Measurements from ENCODE around the gene SMAD6. TPM values are rescaled to one million over a fixed set of nuclear protein-coding genes. Genes with fewer than 3 reads are reported as not detected.

SMAD6 gene
- total RNA-seq, 2 donors from 2014 or later, result 0.19 TPM; not detected in 1

DNA sequence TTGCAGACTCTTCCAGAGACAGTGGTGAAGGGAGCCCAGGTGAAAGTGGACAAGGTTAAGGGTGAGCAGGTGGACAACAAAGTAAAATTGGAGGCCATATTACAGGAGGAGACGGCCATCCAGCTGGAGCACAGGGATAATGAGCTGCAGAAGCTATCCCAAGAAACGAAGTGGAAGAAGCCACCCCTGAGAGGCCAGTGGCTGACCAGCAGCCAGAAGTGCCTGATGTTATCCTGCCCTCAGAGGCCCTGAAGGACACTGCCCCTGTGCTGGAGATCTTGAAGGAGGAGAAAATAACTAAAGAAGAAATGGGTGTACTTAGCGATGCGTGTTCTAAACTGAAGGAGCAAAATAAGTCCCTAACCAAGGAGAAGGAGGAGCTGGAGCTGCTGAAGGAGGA is 107.6 kb downstream of the SMAD6 start:
- Mint-ChIP-seq H3K36me3 (ENCODE audit: low read depth) (no peaks in the 10 kb centered on the region), H3K27me3 (peaks cover 11% of the 10 kb centered on the region), H3K4me1 (no peaks in the 10 kb centered on the region), H3K9me3 (no peaks in the 10 kb centered on the region), H3K27ac (no peak overlapping the region), H3K4me3 (no peak overlapping the region)
- ATAC-seq (replicated peaks), result no peak

DNA sequence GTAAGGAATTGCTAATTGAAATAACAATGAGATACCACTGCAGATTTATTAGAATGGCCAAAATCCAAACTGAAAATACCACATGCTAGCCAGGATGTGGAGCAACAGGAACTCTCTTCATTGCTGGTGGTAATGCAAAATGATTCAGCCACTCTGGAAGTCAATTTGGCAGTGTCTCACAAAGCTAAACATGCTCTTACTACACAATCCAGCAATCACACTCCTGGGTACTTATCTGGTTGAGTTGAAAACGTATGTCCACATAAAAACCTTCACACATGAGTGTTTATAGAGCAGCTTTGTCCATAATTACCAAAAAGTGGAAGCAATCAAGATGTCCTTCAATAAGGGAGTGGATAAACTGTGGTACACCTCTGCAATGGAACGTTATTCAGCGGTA is 113.3 kb downstream of the SMAD6 start:
- no peaks in the 10 kb centered on the region for H3K36me3 Mint-ChIP-seq (ENCODE audit: low read depth)
- no peak overlapping the region for H3K4me3 Mint-ChIP-seq
- no peaks in the 10 kb centered on the region for H3K4me1 Mint-ChIP-seq
- H3K9me3 Mint-ChIP-seq, result no peaks in the 10 kb centered on the region
- peaks cover 9% of the 10 kb centered on the region for H3K27me3 Mint-ChIP-seq
- ATAC-seq (replicated peaks), result no peak
- H3K27ac Mint-ChIP-seq, result no peak overlapping the region

DNA sequence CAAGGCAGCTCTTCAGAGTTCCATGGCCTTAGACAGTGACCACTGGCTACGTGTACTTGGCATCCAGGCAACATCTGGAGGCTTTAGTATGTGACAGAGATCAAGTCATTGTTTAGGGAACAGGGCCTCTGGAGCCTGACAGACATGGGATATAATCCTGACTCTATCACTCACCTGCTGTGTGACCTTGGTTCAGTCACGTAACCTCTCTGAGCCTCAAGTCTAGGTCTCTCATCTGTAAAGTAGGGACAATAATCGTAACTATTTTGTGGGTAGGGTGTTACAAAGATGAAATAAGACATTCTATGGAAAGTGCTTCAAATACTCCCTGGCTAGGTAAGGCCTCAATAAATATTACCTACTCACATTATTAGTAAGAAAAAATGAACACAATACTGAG is 114.2 kb downstream of the SMAD6 start:
- H3K36me3 Mint-ChIP-seq (ENCODE audit: low read depth), result no peaks in the 10 kb centered on the region
- no peak overlapping the region for H3K4me3 Mint-ChIP-seq
- no peaks in the 10 kb centered on the region for H3K4me1 Mint-ChIP-seq
- no peak overlapping the region for H3K27ac Mint-ChIP-seq
- no peak for ATAC-seq (replicated peaks)
- H3K9me3 Mint-ChIP-seq, result no peaks in the 10 kb centered on the region
- peaks cover 9% of the 10 kb centered on the region for H3K27me3 Mint-ChIP-seq

DNA sequence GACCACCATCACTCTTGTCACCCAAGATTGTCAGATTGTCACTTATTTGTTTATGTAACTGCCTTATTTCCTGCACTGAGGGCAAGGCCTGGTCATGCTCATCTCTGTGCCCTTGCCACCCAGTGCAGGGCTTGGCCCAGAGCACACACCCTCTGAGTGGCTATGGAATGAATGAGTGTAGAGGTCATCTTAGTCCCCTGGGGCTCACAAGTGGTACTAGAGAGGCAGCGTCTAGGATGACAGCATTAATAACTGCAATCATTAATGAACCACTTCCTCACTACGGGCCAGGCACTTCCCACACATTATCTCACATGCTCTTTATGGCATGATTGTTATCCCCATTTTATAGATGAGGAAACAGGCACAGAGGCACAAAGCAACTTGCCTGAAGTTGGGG is 117.0 kb downstream of the SMAD6 start:
- Mint-ChIP-seq H3K9me3 (no peaks in the 10 kb centered on the region), H3K27ac (no peak overlapping the region), H3K4me1 (no peaks in the 10 kb centered on the region), H3K36me3 (ENCODE audit: low read depth) (no peaks in the 10 kb centered on the region), H3K27me3 (peaks cover 9% of the 10 kb centered on the region), H3K4me3 (no peak overlapping the region)
- no peak for ATAC-seq (replicated peaks)

DNA sequence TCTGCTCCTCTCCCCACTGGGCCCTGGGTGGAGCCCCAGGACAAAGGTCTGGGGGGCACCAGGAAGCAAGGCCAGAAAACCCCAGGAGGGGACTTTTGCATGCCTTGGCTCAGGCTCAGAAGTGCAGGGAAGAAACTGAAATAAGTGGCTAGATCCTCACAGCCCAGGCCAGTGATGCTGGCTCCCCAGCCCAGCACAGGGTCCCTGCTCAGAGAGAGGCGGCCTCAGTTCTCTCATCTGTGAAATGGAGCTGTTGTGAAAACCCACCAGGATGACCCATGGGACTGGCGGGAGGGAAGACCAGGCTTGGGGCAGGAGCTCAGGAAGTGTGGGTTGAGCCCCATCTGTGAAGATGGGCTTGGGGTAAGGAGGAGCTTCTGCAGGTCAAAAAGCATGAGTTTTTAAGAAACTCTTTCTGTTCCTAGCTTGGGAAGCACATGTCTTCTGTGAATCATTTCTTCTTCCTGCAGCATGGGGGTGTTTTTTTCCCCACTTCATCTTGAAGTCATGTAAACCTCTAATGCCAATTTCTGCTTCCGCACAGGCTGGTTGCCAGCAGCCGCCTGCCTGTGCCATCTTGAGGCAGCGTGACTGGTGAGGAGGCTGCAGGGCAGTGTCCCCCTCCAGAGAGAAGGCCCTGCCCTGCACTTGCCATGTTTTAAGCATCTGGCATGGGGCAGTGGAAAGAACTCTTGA is 118.6 kb downstream of the SMAD6 start:
- ATAC-seq (replicated peaks), result no peak
- no peaks in the 10 kb centered on the region for H3K36me3 Mint-ChIP-seq (ENCODE audit: low read depth)
- no peaks in the 10 kb centered on the region for H3K4me1 Mint-ChIP-seq
- no peak overlapping the region for H3K4me3 Mint-ChIP-seq
- no peak overlapping the region for H3K27ac Mint-ChIP-seq
- no peaks in the 10 kb centered on the region for H3K9me3 Mint-ChIP-seq
- peaks cover 3% of the 10 kb centered on the region for H3K27me3 Mint-ChIP-seq

DNA sequence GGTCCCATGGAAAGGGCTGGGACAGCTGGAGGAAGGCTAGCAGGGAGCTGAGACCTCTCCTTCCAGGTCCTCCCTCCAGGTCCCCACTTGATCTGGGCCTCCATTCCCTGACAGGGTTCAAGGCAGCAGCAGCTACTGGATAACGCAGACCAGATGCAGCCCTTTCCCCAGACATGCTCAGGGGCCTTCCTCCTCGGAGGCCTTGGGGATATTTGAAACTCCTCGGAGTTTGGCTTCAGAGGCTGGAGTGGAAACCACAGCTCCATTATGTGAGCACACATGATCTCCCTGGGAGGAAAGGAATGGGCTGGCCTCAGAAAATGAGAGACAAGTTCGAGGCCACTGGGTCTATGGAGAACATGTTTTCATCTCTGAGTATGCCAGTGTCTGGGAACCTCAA is 119.3 kb downstream of the SMAD6 start:
- no peak overlapping the region for H3K4me3 Mint-ChIP-seq
- no peak for ATAC-seq (replicated peaks)
- H3K4me1 Mint-ChIP-seq, result no peaks in the 10 kb centered on the region
- no peaks in the 10 kb centered on the region for H3K36me3 Mint-ChIP-seq (ENCODE audit: low read depth)
- H3K9me3 Mint-ChIP-seq, result no peaks in the 10 kb centered on the region
- no peak overlapping the region for H3K27ac Mint-ChIP-seq
- H3K27me3 Mint-ChIP-seq, result peaks cover 3% of the 10 kb centered on the region

DNA sequence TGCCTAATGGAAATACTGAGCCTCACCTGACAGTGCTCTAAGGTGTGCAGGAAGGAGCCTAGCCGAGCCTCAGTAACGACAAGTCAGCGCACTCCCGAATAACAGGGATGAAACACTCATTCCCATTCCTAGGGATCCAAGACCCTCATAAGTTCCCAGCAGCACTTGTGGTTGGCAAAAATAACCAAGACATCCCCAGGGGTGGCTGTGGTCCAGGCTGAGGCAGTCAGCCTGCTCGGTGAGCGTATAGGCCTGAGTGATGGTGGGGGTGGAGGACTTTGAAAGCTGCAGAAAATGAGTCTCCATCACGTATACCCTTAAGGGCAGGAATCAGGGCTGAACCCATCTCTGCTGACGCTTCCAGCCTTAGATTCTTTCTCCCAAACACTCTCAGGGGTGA is 120.1 kb downstream of the SMAD6 start:
- H3K27me3 Mint-ChIP-seq, result peaks cover 3% of the 10 kb centered on the region
- ATAC-seq (replicated peaks), result no peak
- H3K4me3 Mint-ChIP-seq, result no peak overlapping the region
- H3K9me3 Mint-ChIP-seq, result no peaks in the 10 kb centered on the region
- H3K36me3 Mint-ChIP-seq (ENCODE audit: low read depth), result no peaks in the 10 kb centered on the region
- no peak overlapping the region for H3K27ac Mint-ChIP-seq
- no peaks in the 10 kb centered on the region for H3K4me1 Mint-ChIP-seq

DNA sequence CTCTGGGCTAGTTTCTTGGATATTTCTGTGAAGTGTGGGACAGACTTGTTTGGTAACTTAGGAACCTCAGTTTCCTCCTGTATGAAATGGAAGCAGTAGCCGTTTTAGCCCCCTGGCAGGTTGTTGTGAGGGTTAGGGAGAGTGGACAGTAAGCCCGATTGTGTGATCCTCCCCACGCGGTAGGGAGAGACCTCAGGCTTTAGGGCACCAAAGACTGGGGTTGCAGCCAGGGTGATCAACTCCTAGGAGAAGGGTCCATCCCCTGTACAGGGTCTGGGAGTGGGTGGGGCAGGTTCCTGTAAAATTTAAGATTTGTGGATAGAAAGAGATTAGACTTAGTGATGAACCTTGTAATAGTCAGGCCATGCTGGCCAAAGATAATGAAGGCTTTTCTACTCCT is 120.5 kb downstream of the SMAD6 start:
- H3K4me1 Mint-ChIP-seq, result no peaks in the 10 kb centered on the region
- no peak overlapping the region for H3K4me3 Mint-ChIP-seq
- H3K9me3 Mint-ChIP-seq, result no peaks in the 10 kb centered on the region
- no peak overlapping the region for H3K27ac Mint-ChIP-seq
- peaks cover 3% of the 10 kb centered on the region for H3K27me3 Mint-ChIP-seq
- no peak for ATAC-seq (replicated peaks)
- H3K36me3 Mint-ChIP-seq (ENCODE audit: low read depth), result no peaks in the 10 kb centered on the region

DNA sequence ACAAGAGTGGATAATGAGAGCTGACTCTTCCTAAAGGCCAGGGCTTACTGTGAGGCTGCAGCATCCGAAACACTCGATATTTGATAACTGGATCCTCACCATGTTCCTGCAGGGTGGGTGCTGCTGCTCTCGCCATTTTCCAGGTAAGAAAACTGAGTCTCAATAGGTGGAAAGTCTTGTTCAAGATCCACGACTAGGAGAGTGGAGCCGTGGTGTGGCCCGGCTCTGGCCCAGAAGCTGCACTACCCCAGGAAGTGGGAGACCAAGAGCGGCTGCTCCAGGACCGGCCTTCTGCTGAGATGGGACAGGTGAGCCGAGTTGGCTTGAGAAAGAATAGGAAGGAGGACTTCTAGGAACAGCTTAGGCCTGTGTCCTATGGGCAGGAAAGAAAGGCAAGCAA is 121.6 kb downstream of the SMAD6 start:
- no peak for ATAC-seq (replicated peaks)
- Mint-ChIP-seq H3K27ac (no peak overlapping the region), H3K36me3 (ENCODE audit: low read depth) (no peaks in the 10 kb centered on the region), H3K4me1 (no peaks in the 10 kb centered on the region), H3K27me3 (peaks cover 3% of the 10 kb centered on the region), H3K4me3 (no peak overlapping the region), H3K9me3 (no peaks in the 10 kb centered on the region)

DNA sequence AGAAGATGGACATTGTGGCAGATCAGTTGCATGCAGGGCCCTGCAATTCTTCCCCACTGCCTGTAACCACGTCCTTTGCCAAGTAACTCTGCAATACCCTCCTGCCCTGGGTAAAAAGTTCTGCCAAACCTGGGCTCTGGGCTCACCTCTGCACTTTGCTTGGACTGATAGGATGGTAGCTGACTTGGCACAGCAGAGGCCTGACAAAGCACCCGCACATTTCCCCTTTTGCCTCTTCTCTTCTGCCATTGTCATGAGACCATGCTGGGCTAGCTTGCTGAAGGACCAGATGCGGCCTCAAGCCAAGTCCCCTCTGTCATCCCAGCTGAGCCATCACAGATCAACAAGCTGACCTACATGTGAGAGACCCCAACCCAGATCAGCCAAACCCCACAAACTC is 122.4 kb downstream of the SMAD6 start:
- Mint-ChIP-seq H3K4me1 (no peaks in the 10 kb centered on the region), H3K27me3 (peaks cover 3% of the 10 kb centered on the region), H3K27ac (no peak overlapping the region), H3K4me3 (no peak overlapping the region), H3K36me3 (ENCODE audit: low read depth) (no peaks in the 10 kb centered on the region), H3K9me3 (no peaks in the 10 kb centered on the region)
- ATAC-seq (replicated peaks), result no peak

DNA sequence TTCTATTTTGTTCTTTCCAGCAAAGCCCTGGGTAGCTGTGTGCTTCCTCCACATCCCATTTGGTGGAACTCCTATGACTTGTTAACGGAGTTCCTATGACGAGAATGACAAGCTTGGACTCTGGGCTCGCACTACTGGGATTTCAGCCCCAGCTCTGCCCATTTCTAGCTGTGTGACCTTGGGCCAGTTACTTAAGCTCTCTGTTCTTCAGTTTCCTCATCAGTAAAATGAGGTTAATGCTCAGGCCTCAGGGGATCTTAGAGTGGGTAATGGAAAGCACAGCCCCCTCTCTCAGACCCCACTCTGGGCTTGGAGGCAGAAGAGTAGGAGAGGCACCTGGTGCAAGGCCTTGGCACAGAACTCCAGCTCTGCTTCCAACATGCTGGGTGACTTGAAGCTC is 123.1 kb downstream of the SMAD6 start:
- Mint-ChIP-seq H3K36me3 (ENCODE audit: low read depth) (no peaks in the 10 kb centered on the region), H3K4me1 (no peaks in the 10 kb centered on the region), H3K27ac (no peak overlapping the region), H3K4me3 (no peak overlapping the region), H3K27me3 (peaks cover 1% of the 10 kb centered on the region), H3K9me3 (no peaks in the 10 kb centered on the region)
- ATAC-seq (replicated peaks), result no peak

DNA sequence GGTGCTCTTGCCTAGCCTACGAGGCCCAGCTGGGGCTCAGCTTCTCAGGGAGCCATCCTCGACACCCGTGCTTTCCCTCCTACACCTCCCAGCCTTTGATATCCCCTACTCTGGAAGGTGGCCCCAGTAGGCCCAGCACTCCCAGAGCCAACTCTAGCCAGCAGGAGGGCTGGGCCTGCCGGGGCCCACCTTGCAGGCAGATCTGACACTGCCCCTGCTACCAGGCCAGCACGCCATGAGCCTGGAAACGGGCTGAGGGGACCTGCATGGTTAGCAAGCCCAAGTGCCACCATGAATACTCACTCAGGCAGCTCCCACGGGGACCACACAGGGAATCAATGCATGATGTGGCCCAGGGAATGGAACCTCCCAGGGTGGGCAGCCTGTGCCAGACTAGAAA is 123.7 kb downstream of the SMAD6 start:
- Mint-ChIP-seq H3K27me3 (no peaks in the 10 kb centered on the region), H3K4me3 (no peak overlapping the region), H3K36me3 (ENCODE audit: low read depth) (no peaks in the 10 kb centered on the region), H3K27ac (no peak overlapping the region), H3K9me3 (no peaks in the 10 kb centered on the region), H3K4me1 (no peaks in the 10 kb centered on the region)
- no peak for ATAC-seq (replicated peaks)

DNA sequence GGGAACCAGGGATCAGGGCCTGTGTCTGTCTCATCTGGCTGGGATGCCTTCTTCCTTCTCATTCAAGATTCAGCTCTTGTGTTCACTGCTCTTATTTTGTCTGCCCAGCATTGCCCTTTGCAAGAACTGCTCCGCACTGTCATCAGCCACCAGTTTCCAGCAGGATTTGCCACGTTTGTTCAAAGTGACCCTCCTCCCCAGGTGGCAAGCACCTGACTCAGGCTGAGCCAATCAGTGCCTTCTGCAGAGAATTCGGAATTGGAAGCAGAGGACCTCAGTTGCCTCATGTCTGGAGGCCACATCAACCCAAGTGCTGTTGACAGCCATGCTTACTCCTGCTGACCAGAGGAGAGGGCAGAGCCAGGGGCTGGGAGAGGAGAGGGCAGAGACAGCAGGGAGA is 124.5 kb downstream of the SMAD6 start:
- Mint-ChIP-seq H3K27me3 (peaks cover 7% of the 10 kb centered on the region), H3K27ac (no peak overlapping the region), H3K9me3 (no peaks in the 10 kb centered on the region), H3K36me3 (ENCODE audit: low read depth) (no peaks in the 10 kb centered on the region), H3K4me3 (no peak overlapping the region), H3K4me1 (no peaks in the 10 kb centered on the region)
- ATAC-seq (replicated peaks), result no peak

DNA sequence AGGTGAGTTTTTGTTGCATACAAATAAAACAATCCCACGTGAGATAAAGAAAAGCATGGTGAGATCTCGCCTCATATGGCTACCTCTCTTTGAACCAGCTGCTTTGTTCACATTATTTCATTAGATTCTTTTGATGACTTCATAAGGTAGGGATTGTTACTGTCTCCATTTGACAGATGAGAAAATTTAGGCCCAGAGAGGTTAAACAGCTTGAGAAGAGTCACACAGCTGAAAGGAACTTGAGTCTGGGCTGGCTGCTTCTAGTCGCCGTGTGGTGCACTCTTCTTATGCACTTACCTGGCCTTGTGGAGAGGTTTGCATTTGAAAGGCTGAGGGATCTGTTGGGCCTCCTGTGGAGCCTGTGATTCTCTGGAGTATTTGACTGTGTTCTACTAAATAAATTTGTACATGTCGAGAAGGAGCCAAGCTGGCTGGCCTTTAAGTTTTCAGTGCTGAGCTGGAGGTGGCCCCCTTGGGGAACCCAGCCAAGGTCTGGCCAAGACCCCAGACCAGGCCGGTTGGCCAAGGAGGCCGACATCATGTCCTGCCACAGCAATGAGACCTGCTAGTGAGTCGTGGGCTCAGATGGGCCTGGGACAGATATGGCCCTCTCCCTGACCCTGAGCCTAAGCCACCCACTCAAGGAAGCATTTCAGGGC is 125.1 kb downstream of the SMAD6 start:
- H3K36me3 Mint-ChIP-seq (ENCODE audit: low read depth), result no peaks in the 10 kb centered on the region
- no peaks in the 10 kb centered on the region for H3K9me3 Mint-ChIP-seq
- no peak overlapping the region for H3K27ac Mint-ChIP-seq
- H3K27me3 Mint-ChIP-seq, result peaks cover 7% of the 10 kb centered on the region
- H3K4me1 Mint-ChIP-seq, result no peaks in the 10 kb centered on the region
- ATAC-seq (replicated peaks), result no peak
- no peak overlapping the region for H3K4me3 Mint-ChIP-seq

DNA sequence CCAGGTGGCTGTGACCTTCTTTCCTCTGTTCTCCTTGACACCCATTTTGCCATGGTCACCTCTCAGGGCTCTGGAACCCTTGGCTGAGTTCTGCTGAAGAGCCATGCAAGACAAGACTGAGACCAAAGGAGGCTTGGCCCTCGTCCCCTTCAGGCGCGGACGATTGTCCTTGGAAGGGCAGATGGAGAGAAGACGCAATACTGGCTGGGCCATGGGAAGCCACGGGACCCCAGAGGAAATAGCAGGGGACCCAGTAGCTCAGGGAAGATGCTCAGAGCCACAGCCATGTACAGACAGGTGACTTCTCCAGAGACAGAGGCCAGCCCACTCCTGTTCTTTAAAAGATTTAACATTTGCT is 125.6 kb downstream of the SMAD6 start:
- H3K36me3 Mint-ChIP-seq (ENCODE audit: low read depth), result no peaks in the 10 kb centered on the region
- H3K4me3 Mint-ChIP-seq, result no peak overlapping the region
- H3K27me3 Mint-ChIP-seq, result peaks cover 7% of the 10 kb centered on the region
- no peak overlapping the region for H3K27ac Mint-ChIP-seq
- ATAC-seq (replicated peaks), result no peak
- H3K4me1 Mint-ChIP-seq, result no peaks in the 10 kb centered on the region
- H3K9me3 Mint-ChIP-seq, result no peaks in the 10 kb centered on the region
